ENCODE results near the gene NLRC4.
"Not testable (repeated sequence)": the region's sequence is repeated elsewhere in the genome, so short reads cannot be mapped to it uniquely, and the experiment has no call there.

NLRC4 gene, protein sequence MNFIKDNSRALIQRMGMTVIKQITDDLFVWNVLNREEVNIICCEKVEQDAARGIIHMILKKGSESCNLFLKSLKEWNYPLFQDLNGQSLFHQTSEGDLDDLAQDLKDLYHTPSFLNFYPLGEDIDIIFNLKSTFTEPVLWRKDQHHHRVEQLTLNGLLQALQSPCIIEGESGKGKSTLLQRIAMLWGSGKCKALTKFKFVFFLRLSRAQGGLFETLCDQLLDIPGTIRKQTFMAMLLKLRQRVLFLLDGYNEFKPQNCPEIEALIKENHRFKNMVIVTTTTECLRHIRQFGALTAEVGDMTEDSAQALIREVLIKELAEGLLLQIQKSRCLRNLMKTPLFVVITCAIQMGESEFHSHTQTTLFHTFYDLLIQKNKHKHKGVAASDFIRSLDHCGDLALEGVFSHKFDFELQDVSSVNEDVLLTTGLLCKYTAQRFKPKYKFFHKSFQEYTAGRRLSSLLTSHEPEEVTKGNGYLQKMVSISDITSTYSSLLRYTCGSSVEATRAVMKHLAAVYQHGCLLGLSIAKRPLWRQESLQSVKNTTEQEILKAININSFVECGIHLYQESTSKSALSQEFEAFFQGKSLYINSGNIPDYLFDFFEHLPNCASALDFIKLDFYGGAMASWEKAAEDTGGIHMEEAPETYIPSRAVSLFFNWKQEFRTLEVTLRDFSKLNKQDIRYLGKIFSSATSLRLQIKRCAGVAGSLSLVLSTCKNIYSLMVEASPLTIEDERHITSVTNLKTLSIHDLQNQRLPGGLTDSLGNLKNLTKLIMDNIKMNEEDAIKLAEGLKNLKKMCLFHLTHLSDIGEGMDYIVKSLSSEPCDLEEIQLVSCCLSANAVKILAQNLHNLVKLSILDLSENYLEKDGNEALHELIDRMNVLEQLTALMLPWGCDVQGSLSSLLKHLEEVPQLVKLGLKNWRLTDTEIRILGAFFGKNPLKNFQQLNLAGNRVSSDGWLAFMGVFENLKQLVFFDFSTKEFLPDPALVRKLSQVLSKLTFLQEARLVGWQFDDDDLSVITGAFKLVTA

DNA sequence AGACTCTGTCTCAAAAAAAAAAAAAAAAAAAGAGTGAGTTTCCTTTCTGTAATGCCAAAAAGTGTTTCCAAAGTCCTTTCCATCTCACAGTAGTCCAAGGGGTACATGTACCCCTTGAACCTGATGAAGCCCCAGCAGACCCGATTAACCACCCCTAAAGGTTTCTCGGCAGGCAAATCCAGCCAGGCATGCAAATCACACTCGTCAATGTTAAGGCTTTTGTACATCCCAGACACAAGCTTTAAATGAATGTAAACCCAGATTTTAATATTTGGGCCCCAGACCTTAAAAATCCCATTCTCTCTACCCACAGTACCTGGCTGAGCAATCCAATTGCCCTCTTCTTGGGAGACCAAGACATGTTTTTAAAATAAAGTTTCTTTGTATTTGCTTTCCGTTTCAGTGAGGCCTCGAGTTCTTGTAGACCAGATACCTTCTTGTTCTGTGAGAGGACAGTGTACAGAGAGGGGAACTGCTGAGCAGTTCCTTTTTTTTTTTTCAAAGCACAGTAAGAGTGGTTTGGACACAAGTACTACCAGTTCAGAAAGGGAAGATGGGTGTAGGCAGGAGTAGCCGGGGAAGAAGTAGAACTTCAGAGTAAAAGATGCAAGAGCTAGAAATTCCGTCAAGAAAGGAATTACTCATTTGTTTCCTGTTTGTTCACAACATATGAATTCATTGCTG lies at the start of gene NLRC4:
TSS of gene NLRC4 (minus strand) at position 465 of the 684 bp plus-strand sequence. CDS start 8,111 bp downstream, outside the sequence.
- FAIRE-seq (no peak), DNase-seq (ENCODE audit: insufficient read length, low spot score) (no peak)

DNA sequence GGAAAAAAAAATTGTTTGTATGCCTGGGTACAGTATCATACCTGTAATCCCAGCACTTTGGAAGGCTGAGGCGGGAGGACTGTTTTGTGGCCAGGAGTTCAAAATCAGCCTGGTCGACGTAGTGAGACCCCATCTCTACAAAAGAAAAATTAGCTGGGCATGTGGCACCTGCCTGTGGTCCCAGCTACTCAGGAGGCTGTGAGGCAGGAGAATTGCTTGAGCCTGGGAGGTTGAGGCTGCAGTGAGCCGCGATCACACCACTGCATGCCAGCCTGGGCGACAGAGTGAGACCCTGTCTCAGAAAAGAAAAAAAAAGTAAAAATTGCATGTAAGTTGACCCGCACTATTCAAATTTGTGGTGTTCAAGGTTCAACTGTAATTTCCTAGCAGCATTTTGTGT lies 45.9 kb upstream of the NLRC4 start:
- no peak for FAIRE-seq
- DNase-seq (ENCODE audit: insufficient read length, low spot score) = no peak

DNA sequence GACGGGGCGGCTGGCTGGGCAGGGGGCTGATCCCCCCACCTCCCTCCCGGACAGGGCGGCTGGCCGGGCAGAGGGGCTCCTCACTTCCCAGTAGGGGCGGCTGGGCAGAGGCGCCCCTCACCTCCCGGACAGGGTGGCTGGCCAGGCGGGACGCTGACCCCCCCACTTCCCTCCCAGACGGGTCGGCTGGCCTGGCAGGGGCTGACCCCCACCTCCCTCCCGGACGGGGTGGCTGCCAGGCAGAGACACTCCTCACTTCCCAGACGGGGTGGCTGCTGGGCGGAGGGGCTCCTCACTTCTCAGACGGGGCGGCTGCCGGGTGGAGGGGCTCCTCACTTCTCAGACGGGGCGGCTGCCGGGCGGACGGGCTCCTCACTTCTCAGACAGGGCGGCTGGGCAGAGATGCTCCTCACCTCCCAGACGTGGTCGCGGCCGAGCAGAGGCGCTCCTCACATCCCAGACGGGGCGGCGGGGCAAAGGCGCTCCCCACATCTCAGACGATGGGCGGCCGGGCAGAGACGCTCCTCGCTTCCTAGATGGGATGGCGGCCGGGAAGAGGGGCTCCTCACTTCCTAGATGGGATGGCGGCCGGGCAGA lies 29.4 kb upstream of the NLRC4 start:
- FAIRE-seq; DNase-seq (ENCODE audit: insufficient read length, low spot score): not testable (repeated sequence)

DNA sequence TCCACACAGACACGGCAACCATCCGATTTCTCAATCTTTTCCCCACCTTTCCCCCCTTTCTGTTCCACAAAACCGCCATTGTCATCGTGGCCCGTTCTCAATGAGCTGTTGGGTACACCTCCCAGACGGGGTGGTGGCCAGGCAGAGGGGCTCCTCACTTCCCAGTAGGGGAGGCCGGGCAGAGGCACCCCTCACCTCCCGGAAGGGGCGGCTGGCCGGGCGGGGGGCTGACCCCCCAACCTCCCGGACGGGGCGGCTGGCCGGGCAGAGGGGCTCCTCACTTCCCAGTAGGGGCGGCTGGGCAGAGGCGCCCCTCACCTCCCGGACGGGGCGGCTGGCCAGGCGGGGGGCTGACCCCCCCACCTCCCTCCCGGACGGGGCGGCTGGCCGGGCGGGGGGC lies 28.8 kb upstream of the NLRC4 start:
- DNase-seq (ENCODE audit: insufficient read length, low spot score); FAIRE-seq: not testable (repeated sequence)

DNA sequence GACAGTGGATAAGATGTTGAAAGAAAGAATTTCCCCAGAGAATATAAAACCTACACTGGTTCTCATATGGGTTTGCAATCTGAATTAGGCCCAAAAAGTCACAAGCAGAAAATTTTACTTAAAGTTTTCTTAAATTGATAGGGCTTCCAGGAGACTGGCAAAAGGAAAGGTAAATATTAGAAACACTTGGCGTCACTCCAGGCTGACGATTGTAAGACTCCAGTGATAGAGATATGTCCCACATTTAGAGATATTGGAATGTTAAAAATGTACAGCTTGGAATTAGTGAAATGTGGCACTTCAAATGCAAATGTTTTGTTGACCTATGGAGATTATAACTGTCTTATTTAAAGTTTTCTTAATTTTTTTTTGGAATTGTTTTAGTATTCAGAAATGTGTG lies 27.1 kb upstream of the NLRC4 start:
- DNase-seq (ENCODE audit: insufficient read length, low spot score) = no peak
- no peak for FAIRE-seq

DNA sequence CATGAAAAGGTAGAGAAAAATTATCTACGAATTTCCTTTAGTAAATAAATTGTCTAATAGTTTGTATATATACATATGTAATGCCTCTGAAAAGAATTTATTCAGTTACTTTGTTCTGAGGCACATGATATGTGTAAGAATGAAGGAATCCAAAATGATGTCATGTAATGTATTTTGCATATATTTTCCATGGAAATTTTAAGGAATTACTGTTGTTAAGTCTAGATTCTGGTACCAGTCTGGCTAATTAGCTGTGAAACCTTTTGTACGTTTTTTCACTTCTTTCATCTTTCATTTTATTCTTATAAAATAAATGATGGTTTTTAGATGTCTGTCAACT lies 25.3 kb upstream of the NLRC4 start:
- no peak for FAIRE-seq
- no peak for DNase-seq (ENCODE audit: insufficient read length, low spot score)

DNA sequence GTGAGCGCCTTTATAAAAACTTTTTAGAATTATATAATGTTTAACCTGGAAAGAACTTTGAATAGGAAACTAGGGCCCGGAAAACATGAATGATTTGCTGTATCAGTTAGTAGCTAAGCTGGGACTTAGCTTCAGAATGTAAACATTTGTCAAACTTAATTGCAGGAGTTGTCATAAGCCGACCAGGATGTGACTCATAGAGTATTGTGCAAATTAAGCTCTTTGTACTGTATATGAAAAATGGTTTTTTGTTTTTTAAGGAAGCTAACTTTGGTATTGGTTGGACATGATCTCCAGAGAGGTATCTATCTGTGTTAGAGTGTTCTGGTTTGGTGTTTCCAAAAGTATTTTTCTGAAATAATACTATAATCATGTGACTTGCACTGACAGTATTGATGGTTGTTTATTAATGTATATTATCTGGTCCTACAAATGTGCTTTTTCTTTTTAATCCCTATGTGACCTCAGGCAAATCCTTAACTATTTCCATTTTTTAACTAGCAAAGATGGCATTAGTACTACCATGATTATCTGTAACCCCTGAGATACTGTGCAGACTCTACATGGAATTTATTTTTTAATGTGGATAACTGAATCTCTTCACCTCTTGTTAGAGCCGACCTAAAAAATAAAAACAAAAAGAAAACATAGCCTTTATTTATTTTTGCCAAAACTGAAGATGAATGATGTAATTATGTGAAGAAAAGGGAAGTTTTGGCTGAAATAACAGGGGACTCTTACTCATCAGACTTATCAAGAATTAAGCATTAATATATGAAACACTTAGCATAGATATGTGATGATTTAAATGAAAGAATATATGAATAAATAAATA lies 24.7 kb upstream of the NLRC4 start:
- no peak for DNase-seq (ENCODE audit: insufficient read length, low spot score)
- FAIRE-seq = no peak

DNA sequence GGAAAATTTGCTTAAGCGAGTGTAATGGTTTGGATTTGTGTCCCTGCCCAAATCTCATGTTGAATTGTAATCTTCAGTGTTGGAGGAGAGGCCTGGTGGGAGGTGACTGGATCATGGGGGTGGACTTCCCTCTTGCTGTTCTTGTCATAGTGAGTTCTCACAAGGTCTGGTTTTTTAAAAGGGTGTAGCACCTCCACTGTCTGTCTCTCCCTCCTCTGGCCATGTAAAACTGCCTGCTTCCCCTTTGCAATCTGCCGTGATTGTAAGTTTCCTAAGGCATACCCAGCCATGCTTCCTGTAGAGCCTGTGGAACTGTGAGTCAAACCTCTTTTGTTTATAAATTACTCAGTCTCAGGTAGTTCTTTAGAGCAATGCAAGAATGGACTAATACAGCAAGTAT lies 19.6 kb upstream of the NLRC4 start:
- DNase-seq (ENCODE audit: insufficient read length, low spot score) (no peak), FAIRE-seq (no peak)

DNA sequence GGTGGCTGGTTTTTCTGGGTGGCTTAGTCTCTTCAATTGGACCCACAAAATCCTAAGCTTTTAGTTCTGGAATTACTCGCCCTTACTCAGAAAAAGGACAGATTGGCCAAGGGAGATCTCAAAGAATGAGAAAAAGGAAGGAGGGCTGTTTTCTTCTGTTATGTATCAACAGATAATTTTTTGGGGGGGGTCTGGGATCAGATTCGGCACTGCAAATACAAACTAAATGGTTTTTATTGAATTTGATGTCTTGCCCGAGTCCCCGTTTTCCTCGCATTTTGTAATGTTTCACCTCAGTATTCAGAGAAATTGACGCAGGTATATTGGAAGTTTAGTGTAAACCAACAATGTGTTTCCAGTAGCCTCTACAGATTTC lies 13.8 kb upstream of the NLRC4 start:
- FAIRE-seq = no peak
- no peak for DNase-seq (ENCODE audit: insufficient read length, low spot score)

DNA sequence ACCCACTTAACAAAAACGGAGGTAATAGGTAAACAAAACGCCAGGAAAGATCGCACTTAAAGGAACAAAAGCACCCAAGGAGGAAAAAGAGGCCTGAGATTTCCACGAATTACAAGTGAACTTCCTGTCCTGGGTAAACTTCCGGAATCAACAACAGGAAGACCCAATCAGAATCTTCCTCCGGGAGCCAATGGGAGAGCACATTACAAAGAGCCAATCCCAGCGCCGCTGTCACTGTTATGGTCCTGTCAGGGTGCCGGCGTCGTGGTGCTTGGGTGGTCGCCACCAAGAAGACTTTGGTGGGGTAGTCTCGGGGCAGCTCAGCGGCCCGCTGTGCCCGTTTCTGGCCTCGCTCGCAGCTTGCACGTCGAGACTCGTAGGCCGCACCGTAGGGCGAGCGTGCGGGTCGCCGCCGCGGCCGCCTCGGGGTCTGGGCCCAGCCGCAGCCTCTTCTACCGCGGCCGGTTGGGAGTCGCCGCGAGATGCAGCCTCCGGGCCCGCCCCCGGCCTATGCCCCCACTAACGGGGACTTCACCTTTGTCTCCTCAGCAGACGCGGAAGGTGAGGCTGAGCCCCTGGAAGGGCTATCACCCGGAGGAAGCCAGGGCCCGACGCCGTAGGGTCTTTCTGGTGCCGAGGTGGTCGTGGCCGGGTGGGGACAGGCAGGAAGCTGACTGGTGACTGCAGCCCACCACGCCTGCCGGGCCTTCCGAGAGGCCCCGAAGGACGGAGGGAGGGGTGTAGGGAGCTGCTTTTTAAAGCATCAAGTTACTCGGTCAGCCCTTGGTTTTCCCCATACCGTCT lies 13.2 kb upstream of the NLRC4 start, which contains the start of gene YIPF4:
TSS of gene YIPF4 (plus strand) at position 231 of the 804 bp plus-strand sequence. CDS start at position 483, 252 bp downstream.
- peak; percentile 65 for FAIRE-seq

DNA sequence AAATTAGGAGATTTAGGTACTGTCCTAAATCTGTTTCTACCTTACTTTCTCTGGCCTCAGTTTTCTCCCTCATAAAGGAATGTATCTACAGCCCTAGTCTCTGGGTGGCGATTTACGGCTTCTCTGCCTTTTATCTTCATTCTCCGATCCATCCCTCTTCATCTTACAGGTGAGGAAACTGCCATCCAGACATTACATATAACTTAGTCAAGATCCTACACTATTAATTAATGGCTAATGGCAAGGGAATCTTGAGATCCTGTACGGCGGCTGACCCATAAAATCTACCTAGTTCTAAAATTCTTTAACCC lies 12.6 kb upstream of the NLRC4 start:
- DNase-seq (ENCODE audit: insufficient read length, low spot score) = no peak
- FAIRE-seq = no peak

More for the DNA sequence above, 13.2 kb upstream of the NLRC4 start, which contains the start of gene YIPF4:
- DNase-seq (ENCODE audit: insufficient read length, low spot score) = peak; percentile 100

DNA sequence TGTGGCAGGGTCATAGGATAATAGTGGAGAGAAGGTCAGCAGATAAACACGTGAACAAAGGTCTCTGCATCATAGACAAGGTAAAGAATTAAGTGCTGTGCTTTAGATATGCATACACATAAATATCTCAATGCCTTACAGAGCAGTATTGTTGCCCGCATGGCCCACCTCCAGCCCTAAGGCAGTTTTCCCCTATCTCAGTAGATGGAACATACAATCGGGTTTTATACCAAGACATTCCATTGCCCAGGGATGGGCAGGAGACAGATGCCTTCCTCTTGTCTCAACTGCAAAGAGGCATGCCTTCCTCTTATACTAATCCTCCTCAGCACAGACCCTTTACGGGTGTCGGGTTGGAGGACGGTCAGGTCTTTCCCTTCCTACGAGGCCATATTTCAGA lies 11.1 kb upstream of the NLRC4 start:
- not testable (repeated sequence) for DNase-seq (ENCODE audit: insufficient read length, low spot score); FAIRE-seq

DNA sequence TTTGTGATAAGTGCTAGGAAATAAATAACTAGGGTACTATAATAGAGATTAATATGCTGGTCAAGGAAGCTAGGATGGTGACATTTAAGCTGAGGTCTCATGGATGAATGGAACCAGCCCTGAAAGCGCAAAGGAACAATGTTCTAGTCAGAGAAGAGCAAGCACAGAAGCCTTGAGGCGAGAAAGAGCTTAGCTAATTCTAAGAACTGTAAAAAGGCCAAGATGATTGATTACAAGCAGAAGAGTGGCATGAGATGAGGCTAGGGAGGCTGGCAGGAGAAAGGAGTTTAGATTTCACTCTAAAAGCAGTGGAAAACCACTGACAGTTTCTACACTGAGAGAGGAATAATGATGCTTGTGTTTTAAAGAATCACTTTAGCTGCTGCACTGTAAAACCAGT lies 9.6 kb upstream of the NLRC4 start:
- FAIRE-seq (no peak), DNase-seq (ENCODE audit: insufficient read length, low spot score) (no peak)

DNA sequence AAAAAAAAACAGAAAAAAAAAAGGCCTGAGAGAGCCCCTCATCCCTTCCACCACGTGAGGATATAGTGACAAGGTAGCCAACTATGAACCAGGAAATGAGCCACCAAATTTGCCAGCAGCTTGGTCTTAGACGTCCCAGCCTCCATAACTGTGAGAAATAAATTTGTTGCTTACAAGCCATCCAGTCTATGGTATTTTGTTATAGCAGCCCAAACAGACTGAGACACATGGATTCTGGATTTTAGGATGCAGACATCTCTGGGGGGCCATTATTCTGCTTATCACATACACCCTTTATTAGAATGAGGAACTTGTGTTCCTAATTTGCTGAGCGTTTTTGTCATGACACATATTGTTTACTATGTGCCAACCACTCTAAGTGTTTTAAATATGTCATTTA lies 7.6 kb upstream of the NLRC4 start:
- DNase-seq (ENCODE audit: insufficient read length, low spot score) (no peak), FAIRE-seq (no peak)

DNA sequence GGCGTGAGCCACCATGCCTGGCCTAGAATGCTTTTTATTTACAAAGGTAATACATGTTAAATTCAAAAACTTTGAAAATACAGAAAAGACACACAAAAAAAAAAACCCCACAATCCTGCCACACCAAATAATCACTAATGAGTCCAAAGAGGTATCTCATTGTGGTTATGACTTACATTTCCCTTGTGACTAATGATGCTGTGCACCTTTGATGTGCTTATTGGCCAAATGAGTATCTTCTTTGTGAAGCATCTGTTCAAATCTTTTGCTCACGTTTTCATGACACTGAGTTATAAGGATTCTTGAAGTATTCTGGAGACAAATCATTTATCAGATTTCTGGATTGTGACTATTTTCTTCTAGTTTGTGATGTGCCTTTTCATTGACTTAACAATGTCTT lies 6.4 kb upstream of the NLRC4 start:
- DNase-seq (ENCODE audit: insufficient read length, low spot score) (no peak), FAIRE-seq (no peak)

DNA sequence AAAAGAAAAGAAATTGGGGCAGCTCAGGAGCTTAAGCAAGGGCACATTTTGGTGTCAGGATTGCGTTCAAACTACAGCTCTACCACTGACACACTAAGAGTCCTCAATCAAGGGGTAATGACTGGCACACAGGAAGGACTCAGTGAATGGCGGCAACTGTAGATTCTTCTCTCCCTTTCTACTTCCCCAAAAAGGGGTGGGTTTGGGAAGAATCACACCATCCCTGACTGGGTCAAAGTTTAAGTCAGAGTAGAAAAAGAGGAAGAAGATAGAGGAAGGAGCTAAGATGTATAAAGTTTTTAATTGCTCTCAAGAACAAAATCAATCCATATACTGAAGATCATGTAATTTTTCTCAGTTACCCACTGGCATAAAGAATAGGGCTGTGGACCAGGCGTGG lies 2.6 kb downstream of the NLRC4 start:
- DNase-seq (ENCODE audit: insufficient read length, low spot score) = no peak

DNA sequence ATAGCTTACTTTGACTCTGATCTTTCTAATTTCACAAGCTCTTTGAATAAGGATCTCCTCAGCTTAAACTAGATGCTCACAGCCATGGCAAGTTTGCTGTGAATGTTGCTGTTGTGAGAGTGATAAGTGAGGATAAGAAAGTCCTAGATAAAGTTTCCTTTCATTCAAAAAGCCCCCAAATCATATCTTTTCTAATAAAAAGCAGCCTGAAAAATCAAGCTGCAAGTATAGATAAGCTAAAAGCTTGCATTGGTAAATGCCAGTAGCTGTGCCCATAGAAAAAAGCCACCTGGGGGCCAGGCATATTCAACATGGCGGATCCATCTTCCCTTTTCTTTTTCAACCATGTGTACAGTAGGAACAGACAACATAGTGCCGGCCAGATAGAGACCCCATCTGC lies 4.3 kb downstream of the NLRC4 start:
- FAIRE-seq (no peak), DNase-seq (ENCODE audit: insufficient read length, low spot score) (no peak)

More for the DNA sequence above, 2.6 kb downstream of the NLRC4 start:
- no peak for FAIRE-seq

DNA sequence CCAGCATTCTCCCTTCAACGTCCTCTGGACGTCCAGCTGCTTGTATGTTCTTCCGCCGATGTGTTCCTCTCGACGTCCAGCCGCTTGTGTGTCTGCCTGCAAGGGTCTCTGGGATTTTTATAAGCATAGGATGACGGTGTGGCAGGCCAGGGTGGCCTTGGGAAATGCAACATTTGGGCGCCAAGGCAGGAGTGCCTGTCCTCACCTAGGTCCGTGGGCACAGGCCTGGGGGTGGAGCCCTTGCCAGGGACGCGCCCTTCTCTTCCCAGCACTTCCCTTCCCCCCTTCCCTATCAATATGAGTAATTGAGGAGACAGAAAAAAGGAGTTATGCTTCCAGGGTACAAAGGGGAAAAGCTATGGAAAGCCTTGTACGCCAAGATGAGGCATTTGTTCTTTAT lies 6.4 kb downstream of the NLRC4 start:
- FAIRE-seq (no peak), DNase-seq (ENCODE audit: insufficient read length, low spot score) (no peak)

DNA sequence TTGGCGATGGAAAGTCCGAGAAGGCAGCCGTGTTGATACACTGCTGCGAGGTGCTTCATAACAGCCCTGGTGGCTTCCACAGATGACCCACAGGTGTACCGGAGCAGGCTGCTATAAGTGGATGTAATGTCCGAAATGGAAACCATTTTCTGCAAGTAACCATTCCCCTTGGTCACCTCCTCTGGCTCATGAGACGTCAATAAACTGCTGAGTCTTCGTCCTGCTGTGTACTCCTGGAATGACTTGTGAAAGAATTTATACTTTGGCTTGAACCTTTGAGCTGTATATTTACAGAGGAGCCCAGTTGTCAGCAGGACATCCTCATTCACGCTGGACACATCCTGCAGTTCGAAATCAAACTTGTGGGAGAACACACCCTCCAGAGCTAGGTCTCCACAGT lies 14.4 kb downstream of the NLRC4 start:
- FAIRE-seq = no peak

More for the DNA sequence above, 14.4 kb downstream of the NLRC4 start:
- DNase-seq (ENCODE audit: insufficient read length, low spot score) = no peak

All from HTR-8/SVneo (cell line).